Measurements from ENCODE around the gene CLIC3.

- TF ChIP-seq POLR2A (IDR thresholded peaks at IDR 0.05; ENCODE audit: low read depth, low read length) (no peak), TAF1 (IDR thresholded peaks at IDR 0.05; ENCODE audit: borderline replicate concordance, low read depth, low read length) (no peak)
Observed at GRCh38 chr9:136990242-136990911, 6.0 kb downstream of the CLIC3 start.
